CD4-positive, alpha-beta T cell treated with Interleukin-2 at 100 ng/mL for 4 hours (primary cell): Measurements from ENCODE around the gene ATP10B.
"Not testable (repeated sequence)": the region's sequence is repeated elsewhere in the genome, so short reads cannot be mapped to it uniquely, and the experiment has no call there.

Experiments used
- DNase-seq: peaks from one replicate; pipeline ENCODE4 v3.0.0-alpha.2; 2020; ENCODE audit warnings: low spot score

ATP10B gene

DNA sequence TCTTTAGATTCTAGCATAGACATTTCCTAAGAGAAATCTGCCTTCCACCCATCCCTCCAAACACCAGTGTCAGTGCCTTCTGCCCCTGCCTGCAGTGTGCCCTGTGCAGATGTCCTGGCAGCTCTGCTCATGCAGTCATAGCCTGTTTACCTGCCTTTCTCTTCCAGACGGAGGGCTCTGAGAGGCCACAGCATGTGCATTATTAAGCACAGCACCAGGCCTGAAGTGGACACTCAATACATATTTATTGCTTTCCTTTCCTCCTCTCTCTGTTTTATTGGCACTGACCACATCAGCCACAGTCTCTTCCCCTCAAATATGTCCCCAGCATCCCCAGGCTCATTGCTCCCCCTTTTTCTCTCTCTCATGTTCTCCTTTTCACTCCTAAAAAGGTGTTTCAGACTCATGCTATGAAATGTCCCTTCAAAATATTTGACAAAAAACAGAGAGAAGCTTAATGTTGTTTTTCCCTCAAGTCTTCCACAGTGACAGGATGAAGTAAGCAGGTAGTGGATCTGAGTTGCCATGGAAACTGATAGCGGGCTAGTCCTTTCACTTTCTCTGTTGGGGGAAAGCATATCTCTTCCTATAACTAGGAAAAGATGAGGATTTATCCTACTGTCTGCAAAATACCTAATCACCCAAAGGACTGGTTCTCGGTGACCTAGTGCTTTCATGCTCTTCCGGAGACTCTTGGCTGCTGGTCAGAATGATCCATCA lies 100.9 kb downstream of the ATP10B start:
- DNase-seq: no peak

DNA sequence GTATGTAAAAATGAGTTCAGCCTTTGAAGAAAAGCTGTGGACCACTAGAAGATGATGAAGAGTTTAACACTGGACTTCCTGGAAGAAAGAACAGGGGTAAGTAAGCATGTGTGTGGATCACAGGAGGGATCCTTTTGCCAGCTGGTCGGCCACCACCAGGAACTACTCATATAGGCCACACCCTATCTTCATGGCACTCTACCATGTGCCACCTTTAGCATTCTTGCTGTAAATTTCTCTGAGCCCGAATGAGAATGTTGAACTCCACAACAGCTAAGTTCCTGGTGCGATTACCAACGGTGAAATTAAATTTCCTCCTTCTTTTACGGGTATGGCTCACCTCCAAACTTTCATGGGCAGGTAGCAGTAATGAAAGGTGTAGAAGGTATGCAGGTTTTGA lies 102.3 kb downstream of the ATP10B start:
- DNase-seq: no peak

DNA sequence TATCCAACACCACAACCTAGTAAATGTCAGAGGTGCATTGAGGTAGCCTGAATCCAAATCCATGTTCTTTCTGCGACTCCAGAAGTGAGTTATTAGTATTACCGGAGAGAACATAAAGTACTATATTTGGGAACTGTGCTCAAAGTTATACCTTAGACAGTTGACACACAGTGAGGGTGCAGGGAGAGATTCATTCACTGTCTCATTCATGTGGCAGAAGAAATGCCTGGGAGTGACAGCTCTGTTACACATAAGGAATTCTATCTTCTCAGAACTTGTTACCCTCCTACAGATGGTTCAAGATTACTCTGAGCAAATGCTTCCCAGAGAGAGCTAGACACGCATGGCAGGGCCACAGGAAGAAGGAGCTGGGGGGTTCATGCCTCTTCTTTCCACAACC lies 103.0 kb downstream of the ATP10B start:
- no peak for DNase-seq

DNA sequence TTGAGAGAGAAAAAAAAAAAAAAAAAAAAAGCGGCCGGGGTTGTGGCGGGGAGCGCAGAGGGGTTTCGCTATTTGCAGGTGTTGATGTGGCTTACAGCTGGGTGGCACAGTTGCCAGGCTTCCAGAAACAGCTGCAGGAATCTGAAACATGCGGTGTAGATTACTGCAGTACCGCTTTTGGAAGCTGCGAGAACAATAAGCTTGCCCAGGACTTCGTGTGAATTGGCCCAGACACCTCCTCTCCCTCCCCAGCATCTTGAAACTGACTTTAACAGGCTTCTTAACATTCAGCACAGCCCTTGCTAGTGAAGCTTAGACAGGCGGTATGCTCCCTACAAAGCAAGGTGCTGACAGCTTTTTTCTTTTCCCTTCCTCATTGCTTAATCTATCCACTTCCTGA lies 104.0 kb downstream of the ATP10B start:
- no peak for DNase-seq

DNA sequence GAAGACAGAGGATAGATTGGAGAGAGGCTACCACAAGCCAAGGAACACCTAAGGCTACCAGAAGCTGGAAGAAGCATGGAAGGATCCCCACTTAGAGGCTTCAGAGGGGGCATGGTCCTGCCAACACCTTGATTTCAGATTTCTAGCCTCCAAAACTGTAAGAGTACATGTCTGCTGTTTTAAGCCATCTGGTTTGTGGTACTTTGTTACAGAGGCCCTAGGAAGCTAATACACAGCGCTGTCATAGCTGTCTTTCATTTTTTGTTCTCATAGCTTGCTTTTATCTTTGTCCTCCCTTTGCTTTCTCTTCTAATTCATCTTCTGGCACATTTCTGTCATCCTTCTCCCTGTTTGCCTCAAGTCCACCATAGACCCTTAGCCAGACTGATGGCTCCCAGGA lies 104.5 kb downstream of the ATP10B start:
- DNase-seq: no peak

DNA sequence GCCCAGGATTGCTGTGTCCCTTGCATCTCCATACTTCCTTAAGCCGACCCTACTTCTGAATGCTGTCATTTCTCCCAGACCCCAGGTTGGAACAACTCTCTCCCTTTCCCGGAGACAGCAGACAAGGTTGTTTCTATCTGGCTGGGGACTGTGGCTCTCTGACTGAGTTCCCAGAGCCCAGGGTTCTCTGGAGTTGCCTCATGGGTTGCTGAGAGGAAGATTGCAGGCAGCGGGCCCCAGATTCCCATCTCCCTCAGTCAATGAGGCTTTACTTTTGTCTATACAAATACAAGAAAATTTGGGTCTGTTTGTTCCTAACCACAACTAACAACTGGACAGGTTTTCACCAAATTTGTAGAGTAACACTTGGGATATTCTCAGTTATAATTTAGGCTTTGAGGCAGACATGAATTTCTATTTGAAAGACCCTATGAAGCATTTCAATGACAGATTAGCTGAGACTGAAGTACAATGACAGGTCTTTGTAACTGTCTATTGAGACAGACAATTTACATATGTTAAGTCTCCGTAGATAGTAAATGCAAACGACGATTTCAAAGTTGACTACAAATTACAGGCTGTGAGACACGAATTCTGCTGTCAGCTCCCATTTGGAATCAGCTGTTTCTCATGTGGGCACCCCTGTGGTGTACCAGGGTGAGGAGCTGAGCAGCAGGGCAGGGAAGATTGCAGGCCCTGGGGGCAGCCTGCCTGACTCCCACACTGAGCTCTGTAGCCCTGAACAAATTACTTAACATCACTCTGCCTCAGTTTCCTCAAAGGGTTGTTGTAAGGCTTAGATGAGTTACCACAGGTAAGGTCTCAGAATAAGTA lies 107.5 kb downstream of the ATP10B start:
- DNase-seq: no peak

DNA sequence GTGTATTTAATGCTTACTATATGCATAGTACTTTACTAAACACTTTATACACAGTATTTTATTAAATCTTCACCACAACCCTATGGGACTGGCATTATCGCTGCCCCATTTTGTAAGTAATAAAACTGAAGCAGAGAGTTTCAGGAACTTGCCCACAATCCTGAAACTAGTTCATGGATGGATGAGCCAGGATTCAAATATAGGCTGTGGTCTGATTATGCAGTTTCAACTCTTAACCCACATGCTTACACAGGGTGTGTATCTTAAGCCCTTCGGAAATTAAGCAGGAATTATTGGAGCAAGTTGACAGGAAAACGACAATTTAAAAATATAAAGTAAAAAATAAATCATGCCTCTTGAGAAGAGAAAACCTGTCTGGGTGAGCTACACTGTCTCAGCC lies 109.0 kb downstream of the ATP10B start:
- DNase-seq: no peak

DNA sequence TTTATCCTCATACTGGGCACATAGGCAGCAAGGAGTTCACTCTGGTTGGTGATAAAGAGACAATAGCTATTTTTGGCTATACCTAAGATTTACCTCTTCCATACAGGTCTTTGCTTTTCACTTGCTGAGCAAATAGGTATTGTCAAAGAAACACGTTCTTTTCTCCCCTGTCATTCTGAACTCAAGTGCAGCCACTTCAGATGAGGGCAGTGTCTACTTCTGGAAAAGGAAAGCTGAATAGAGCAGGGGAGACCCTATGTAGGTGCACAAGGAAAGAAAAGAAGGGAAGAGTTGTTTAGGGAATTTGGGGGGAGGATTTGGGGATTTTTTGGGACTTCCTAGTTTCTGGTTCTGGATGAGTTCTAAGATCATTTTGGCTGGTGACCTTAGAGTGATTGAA lies 109.6 kb downstream of the ATP10B start:
- no peak for DNase-seq

DNA sequence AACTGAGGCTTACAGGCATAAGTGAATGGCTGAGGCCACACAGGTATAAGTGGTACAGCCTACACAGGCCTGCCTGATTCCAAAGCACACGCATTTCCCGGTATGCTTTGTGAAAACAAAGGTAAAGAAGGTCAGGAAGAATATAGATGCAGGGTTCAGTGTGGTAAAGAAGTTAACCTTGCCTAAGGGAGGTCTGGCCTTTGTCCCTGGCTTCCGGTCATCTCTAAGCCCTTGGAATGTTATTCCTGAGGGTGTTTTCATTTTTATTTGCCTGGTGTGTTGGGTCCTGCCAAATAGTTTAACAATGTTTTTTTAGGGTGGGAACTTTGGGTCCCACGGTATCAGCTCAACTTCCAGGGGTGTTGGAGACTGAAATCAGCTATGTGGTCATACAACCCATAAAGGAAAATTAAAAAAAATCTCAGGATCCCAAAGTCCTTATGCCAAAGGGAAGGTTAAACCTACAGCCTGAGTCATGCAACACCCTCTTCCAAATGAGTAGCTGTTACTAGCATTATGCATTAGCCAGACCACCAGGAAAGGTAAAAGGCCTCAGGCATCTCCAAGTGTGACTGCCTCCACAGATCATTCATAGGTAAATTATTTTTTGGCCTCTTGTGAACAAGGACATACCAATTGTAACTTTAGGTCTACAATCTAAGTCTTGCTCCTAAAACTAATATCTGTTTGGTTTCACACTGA lies 124.6 kb downstream of the ATP10B start:
- no peak for DNase-seq

DNA sequence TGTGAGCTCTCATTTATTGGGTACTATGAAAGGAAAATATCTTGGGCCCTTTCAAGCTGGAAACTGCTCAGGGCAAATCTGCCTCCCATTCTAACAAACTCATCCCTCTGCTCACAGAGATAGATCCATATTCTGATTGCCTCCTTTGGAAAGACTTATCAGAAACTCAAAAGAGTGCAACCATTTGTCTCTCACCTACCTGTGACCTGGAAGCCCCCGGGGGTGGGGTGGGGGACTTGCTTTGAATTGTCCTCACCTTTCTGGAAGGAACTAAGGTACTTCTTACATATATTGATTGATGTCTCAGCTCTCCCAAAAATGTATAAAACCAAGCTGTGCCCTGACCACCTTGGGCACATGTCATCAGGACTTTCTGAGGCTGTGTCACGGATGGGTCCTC lies 125.3 kb downstream of the ATP10B start:
- no peak for DNase-seq

DNA sequence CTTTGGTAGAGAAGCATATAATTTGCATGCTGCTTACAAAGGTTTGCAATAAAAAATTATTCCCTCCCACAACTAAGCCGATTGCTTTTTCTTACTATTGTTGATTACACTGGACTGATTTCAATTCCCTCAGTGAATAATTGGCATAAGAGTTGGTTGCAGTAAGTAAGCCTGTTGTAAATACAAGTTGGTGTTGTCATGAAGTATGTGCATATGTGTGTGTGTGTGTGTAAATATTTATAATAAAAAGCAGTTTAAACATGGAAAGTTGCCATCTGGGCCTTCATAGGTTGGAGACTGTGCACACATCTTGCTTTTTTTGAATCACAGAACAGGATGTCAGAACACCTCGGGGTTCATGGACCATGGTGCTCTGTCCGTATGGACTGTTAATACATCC lies 131.2 kb downstream of the ATP10B start:
- no peak for DNase-seq

DNA sequence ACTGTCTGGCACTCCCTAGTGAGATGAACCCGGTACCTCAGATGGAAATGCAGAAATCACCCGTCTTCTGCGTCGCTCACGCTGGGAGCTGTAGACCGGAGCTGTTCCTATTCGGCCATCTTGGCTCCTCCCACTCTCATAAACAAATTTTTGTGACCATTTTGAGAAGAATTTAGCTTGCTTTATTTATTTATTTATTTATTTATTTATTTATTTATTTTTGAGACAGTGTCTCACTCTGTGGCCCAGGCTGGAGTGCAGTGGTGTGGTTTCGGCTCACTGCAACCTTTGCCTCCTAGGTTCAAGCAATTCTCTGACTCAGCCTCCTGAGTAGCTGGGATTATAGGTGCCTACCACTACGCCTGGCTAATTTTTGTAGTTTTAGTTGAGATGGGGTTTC lies 136.5 kb downstream of the ATP10B start:
- DNase-seq: not testable (repeated sequence)

DNA sequence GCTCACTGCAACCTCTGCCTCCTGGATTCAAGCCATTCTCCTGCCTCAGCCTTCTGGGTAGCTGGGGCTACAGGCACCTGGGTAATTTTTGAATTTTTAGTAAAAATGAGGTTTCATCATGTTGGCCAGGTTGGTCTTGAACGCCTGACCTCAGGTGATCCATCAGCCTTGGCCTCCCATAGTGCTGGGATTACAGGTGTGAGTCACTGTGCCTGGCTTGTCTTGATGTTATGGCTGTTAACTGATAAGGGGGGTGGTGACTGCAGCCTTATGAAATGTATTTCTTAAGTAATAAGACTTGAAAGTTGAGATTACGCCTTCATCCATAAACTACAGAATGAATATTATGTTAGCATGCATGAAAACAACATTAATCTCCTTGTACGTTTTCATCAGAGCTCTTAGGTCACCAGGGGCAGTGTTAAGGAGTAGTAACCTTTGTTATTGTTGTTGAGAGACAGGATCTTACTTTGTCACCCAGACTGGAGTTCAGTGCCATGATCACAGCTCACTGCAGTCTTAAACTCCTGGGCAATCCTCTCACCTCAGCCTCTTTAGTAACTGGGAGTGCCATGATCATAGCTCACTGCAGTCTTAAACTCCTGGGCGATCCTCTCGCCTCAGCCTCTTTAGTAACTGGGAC lies 148.3 kb downstream of the ATP10B start:
- DNase-seq: no peak

DNA sequence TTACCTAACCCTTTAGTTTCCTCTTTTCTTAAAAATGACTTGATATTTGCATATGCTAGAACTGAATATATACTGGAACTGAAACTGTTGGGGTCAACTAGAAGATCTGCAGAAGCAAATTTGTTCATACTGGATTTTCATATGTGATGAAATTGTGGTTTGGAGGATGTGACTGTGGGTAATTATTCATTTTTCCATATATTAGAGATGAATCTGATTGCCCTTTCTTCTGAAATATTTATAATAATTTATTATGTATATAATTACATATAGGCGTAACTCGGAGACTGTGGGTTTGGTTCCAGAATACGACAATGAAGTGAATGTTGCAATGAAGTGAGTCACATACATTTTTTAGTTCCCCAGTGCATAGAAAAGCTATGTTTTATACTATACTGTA lies 149.1 kb downstream of the ATP10B start:
- DNase-seq: no peak

DNA sequence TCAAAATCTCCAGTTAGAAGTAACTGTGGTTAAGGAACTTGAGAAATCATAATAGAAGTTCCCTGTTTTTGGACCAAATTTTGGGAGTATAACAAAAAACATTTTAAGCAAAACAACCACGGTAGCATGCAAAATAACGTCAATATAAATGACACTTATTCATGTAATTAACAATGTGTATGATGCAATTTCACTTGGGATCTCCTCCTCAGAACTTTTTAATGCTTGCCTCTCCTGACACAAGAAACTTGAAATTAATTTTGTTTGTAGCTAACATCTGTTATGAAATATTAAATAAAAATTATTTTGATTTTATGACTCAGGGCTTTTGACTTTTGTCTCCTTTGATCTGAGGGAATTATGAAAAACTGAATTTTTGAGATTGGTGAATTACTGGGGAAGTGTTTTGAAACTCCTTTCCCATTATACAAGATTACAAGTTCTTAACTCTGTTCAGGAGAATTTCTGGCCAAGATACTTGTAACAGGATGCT lies 149.7 kb downstream of the ATP10B start:
- DNase-seq: no peak

DNA sequence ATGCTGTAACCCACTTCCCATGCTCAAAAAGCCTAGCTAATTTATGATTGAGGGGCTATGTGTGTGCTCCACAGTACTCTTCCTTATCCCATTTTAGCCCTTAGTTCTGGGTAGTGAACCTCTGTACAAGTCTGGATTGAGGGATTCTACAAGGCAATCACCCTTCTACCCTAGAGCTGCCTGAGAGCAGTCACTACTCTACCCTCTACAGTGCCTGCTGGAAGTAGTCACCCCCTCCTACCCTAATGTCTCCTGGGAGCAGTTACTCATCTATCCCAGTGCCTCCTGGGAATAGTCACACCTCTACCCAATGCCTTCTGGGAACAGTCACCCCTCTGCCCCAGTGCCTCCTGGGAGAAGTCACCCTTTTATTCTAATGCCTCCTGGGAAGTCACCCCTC lies 150.6 kb downstream of the ATP10B start:
- DNase-seq: no peak

DNA sequence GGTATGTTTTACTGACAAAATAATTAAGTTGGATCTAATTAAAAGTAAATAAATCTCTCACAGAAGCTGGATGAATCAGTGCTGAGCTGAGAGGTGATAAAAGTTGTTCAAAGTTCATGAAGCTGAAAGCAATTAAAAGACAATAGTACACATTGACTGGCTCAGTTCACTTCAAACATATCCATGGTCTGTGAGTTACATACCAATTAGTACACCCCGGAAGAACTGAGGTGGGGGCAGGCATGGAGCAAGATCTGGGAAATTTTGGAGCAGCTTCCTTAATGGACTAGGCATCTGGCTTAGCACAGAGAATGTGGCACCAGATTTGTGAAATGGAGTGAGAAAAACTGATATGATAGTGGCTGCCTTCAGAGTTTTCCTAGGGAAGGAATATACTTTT lies 152.7 kb downstream of the ATP10B start:
- no peak for DNase-seq

DNA sequence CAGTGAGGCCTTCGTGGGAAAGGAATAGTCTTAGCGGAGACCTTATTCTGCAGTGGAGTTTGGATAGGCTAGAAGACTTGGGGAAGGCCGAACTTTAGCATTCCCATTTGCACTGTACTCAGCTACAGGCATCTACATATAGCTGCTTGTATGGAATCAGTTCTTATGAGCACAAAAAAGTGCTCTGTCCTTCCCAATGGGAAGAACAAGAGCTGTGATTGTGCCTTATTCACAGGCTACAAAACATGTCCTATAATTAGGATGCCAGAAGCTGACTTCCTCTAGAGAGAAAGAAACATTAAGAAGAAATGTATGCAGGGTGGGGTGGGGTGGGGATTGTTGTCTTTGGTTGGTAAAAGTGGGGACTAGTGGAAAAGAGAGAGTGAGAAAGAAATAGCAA lies 154.7 kb downstream of the ATP10B start:
- no peak for DNase-seq

DNA sequence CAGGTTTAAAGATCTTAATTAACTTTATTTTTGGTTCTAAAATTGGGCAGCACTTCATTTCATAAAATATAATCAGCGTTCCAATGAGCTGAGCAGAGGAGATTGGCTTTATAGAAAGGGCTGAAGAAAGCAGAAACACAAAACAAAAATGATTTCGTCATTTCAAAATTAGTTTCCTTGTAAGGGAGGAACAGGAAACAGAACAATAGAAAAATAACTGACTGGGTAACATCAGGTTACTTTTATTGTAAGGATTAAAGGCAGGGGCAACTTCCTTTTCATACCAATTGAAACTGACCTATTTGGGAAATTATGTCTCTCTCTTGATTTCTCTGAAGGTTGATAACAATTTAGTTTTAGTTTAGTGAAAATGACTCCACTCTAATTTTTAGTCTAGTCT lies 157.1 kb downstream of the ATP10B start:
- no peak for DNase-seq

DNA sequence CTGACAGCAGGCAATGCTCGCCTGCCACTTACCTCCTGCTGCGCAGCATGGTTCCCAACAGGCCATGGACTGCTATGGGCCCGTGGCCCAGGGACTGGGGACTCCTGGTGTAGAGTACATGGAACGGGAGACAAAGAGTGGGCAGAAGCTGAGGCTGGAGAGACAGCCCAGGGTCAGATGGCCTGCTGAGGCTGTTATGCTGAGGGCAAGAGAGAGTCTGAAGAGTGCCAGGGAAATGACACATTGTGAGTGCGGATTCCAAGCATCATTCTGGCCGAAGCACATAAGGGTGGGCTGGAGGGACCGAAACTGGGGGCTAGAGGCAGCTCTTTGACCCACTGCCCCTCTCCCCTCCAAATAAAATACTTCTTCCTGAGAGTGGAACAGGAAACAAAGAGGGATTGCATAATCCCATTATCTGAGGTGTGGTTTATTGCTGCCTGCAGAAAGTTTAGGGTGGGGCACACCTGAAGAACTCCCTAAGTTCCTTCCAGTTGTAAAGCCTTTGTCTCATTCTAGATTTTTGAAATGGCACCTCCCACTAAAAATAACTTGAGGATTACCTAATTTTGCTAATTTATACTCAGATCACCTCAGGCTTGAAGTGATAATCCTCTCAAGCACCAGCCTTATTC lies 158.1 kb downstream of the ATP10B start:
- DNase-seq: no peak

DNA sequence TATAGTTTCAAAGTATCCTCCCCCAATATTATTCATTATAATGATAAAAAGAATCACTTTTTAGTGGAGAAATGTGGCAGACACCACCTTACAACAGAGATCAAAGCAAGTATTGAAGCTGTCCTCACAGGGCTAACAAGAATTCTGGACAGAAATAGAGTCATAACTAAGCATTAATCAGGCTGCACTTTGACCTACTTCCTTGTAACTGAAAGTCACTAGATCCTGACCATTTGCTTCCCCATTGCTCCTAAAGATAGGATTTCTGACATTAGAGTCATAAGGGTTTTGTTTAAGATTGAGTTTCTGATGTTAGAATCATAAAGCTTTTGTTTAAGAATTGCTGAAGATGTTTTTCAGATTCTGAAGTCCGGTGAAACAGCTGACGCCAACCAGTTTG lies 159.7 kb downstream of the ATP10B start:
- DNase-seq: no peak

DNA sequence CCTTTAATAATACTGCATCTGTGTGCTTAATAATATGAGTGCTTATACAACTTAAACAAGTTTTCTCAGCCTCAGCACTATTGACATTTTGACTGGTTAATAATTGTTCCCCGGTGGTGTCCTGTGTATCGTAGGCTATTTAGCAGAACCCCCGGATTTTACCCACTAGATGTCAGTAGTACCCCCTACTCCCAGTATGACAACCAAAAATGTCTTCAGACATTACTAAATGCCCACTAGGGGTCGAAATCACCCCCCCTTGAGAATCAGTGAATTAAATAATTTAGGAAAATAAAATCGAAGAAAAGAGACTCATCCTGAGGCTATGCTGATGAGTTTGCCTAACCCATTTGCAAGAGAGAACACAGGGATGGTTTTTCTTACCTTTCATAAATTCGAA lies 166.3 kb downstream of the ATP10B start:
- no peak for DNase-seq
